ENCODE data around the gene PUS7L. TPM values are rescaled to one million over a fixed set of nuclear protein-coding genes. Genes with fewer than 3 reads are reported as not detected.

Gene PUS7L
- total and polyA plus RNA-seq, 2 of the 13 experiments (the other 11 are each of a cell fraction or from before 2014, with no cell fraction given), result 6.5 to 37.6 TPM

- TF ChIP-seq CSRNP2 (CRISPR knock-in tag; conservative IDR thresholded peaks at IDR 0.05; ENCODE audit: low read depth), result no peak
- no peak for TF ChIP-seq ZNF382 (CRISPR knock-in tag; IDR thresholded peaks at IDR 0.05; ENCODE audit: borderline replicate concordance)
- no peak for TF ChIP-seq ZFP1 (CRISPR knock-in tag; IDR thresholded peaks at IDR 0.05)
- no peak for TF ChIP-seq RCOR2 (CRISPR knock-in tag; IDR thresholded peaks at IDR 0.05)
- no peak for TF ChIP-seq ARHGAP35 (CRISPR knock-in tag; IDR thresholded peaks at IDR 0.05; ENCODE audit: borderline replicate concordance)
- no peak for TF ChIP-seq TCF12 (IDR thresholded peaks at IDR 0.05)
- TF ChIP-seq TCF12 (CRISPR knock-in tag; IDR thresholded peaks at IDR 0.05), result 0 out of 2 replicates have a peak, but pooled peaks have one; percentile 31
- TF ChIP-seq ZFP37 (CRISPR knock-in tag; IDR thresholded peaks at IDR 0.05; ENCODE audit: borderline replicate concordance), result no peak
- TF ChIP-seq AGO1 (IDR thresholded peaks at IDR 0.05; ENCODE audit: low read depth, low read length, poor library complexity, severe bottlenecking), result no peak
- TF ChIP-seq TEAD3 (CRISPR knock-in tag; optimal IDR thresholded peaks at IDR 0.05; ENCODE audit: borderline replicate concordance), result peak; percentile 11
- TF ChIP-seq FOSL1 (CRISPR knock-in tag; IDR thresholded peaks at IDR 0.05; ENCODE audit: borderline replicate concordance), result no peak
- no peak for TF ChIP-seq ZNF749 (CRISPR knock-in tag; IDR thresholded peaks at IDR 0.05; ENCODE audit: borderline replicate concordance)
- TF ChIP-seq ZNF597 (CRISPR knock-in tag; IDR thresholded peaks at IDR 0.05), result no peak
- TF ChIP-seq TMF1 (CRISPR knock-in tag; IDR thresholded peaks at IDR 0.05; ENCODE audit: low read depth), result 0 out of 2 replicates have a peak, but pooled peaks have one; percentile 28
- TF ChIP-seq ZNF674 (CRISPR knock-in tag; IDR thresholded peaks at IDR 0.05; ENCODE audit: low read depth), result no peak
- 0 out of 2 replicates have a peak, but pooled peaks have one; percentile 14 for TF ChIP-seq XBP1 (CRISPR knock-in tag; IDR thresholded peaks at IDR 0.05)
- no peak for TF ChIP-seq CREB1 (IDR thresholded peaks at IDR 0.05)
- no peak for TF ChIP-seq CREB1 (CRISPR knock-in tag; IDR thresholded peaks at IDR 0.05)
- no peak for TF ChIP-seq ZNF331 (CRISPR knock-in tag; IDR thresholded peaks at IDR 0.05)
- 0 out of 2 replicates have a peak, but pooled peaks have one; percentile 36 for TF ChIP-seq EEA1 (CRISPR knock-in tag; IDR thresholded peaks at IDR 0.05; ENCODE audit: borderline replicate concordance)
- TF ChIP-seq HBP1 (CRISPR knock-in tag; IDR thresholded peaks at IDR 0.05; ENCODE audit: low read depth), result peak; percentile 61; the same call in 1 of the 2 replicates
- no peak for TF ChIP-seq DPF2 (CRISPR knock-in tag; IDR thresholded peaks at IDR 0.05; ENCODE audit: borderline replicate concordance, low read depth)
- TF ChIP-seq PHB2 (IDR thresholded peaks at IDR 0.05; ENCODE audit: partially characterized antibody), result no peak
- TF ChIP-seq CBX1 (IDR thresholded peaks at IDR 0.05; ENCODE audit: low read depth), result no peak
- TF ChIP-seq ZNF276 (CRISPR knock-in tag; IDR thresholded peaks at IDR 0.05; ENCODE audit: low read depth), result no peak
Measured at GRCh38 chr12:43758247-43758727, 303 bp downstream of the PUS7L start (continued).

Data from HepG2 (cell line).